HepG2 (cell line): ENCODE results near the gene PRKN. TPM values are rescaled to one million over a fixed set of nuclear protein-coding genes. Genes with fewer than 3 reads are reported as not detected.

Source experiments
- ATAC-seq: fragments of 200-7000 bp; cut with Tn5 transposase; 3 replicates; pipeline ENCODE4 v1.9.1; 2020; ENCODE audit warnings: mild to moderate bottlenecking, moderate library complexity
- BruUV-seq: library from RNA; stranded (reverse); fragments of 400-500 nt; replicated peaks from 2 replicates; lab custom pipeline; 2021; lab: Mats Ljungman, UMichigan
- CTCF ChIA-PET: fragments of 300-600 bp; formaldehyde crosslinking; extraction: SDS; loops from one replicate; lab custom pipeline; 2021; ENCODE audit warnings: low total read pairs, inconsistent platforms, low intra/inter-chr PET ratio; lab: Yijun Ruan, JAX
- POLR2A ChIA-PET: fragments of 350-600 bp; sonication (Branson Sonifier 250); formaldehyde crosslinking; loops from one replicate; lab custom pipeline; 2020; ENCODE audit warnings: antibody characterized with exemption, inconsistent platforms; lab: Yijun Ruan, JAX
- DNase-seq: peaks from one replicate; pipeline ENCODE4 v3.0.0-alpha.2; 2015; ENCODE audit warnings: low spot score
- FAIRE-seq: peaks from 3 replicates; lab custom pipeline; 2011; peaks lifted over from hg19 to GRCh38; lab: Jason Lieb, UNC
- H2AFZ ChIP-seq: one replicate; pipeline ENCODE4 v1.6.1; 2011; ENCODE audit warnings: low read length, inconsistent platforms
- H3K27ac ChIP-seq: fragments of 300-600 bp; 3 replicates; pipeline ENCODE4 v1.8.0; 2011; ENCODE audit warnings: mixed run types, mild to moderate bottlenecking, mixed read lengths, low read length, inconsistent platforms; ENCODE audit not compliant: insufficient read depth; ENCODE audit errors: extremely low read length
- H3K27me3 ChIP-seq, 2 experiments: fragments of 200-600 bp in 1 of 2; 2 replicates in 1 of 2; 3 replicates in 1 of 2; pipeline versions ENCODE4 v1.6.0 to v1.8.0; 2011; ENCODE audit warnings: low read length in 2 of 2, mild to moderate bottlenecking in 2 of 2, moderate library complexity in 2 of 2, inconsistent platforms in 1 of 2; ENCODE audit not compliant: insufficient read depth in 2 of 2, control insufficient read depth in 1 of 2
- H3K36me3 ChIP-seq, 2 experiments: fragments of 200-600 bp in 1 of 2; replicated peaks in 1 of 2; 2 replicates in 1 of 2; 3 replicates in 1 of 2; pipeline versions ENCODE4 v1.5.1 to v1.8.0; 2011; ENCODE audit warnings: low read length in 2 of 2, inconsistent platforms in 1 of 2; ENCODE audit not compliant: insufficient read depth in 2 of 2, control insufficient read depth in 1 of 2
- H3K4me1 ChIP-seq: 2 replicates; pipeline ENCODE4 v1.5.1; 2012; ENCODE audit warnings: low read length, inconsistent platforms; ENCODE audit not compliant: insufficient read depth
- H3K4me2 ChIP-seq: 2 replicates; pipeline ENCODE4 v1.6.0; 2011; ENCODE audit warnings: low read depth, low read length, inconsistent platforms
- H3K4me3 ChIP-seq, 3 experiments: fragments of 200-600 bp in 1 of 3; sonication (generic), shearing (Covaris generic) in 1 of 3; replicated peaks in 1 of 3; 2 replicates each; pipeline ENCODE4 v1.5.1; 2011 to 2016; ENCODE audit warnings: low read length in 3 of 3, inconsistent platforms in 2 of 3, low read depth in 2 of 3, mild to moderate bottlenecking in 2 of 3, control low read depth in 1 of 3, mixed read lengths in 1 of 3; ENCODE audit not compliant: insufficient read depth in 1 of 3
- H3K79me2 ChIP-seq: one replicate; pipeline ENCODE4 v1.6.1; 2011; ENCODE audit warnings: low read length, inconsistent platforms; ENCODE audit not compliant: insufficient read depth
- H3K9ac ChIP-seq: 2 replicates; pipeline ENCODE4 v1.6.0; 2011; ENCODE audit warnings: mild to moderate bottlenecking, low read depth, low read length, inconsistent platforms; ENCODE audit not compliant: insufficient read depth
- H3K9me3 ChIP-seq: 2 replicates; pipeline ENCODE4 v1.5.1; 2012; ENCODE audit warnings: mild to moderate bottlenecking, low read length
- H4K20me1 ChIP-seq: 2 replicates; pipeline ENCODE4 v1.6.0; 2011; ENCODE audit warnings: inconsistent platforms, mild to moderate bottlenecking, low read length, moderate library complexity; ENCODE audit not compliant: insufficient read depth
- CENPX ChIP-seq: sonication (generic); formaldehyde crosslinking; IDR thresholded peaks from 2 replicates; pipeline ENCODE4 v1.9.0; 2021; ENCODE audit warnings: mild to moderate bottlenecking, missing genetic modification reagents, moderate library complexity
- PPARG ChIP-seq: conservative IDR thresholded peaks from 2 replicates; pipeline ENCODE4 v1.6.1; 2016; ENCODE audit warnings: missing biosample characterization, missing genetic modification reagents
- SATB2 ChIP-seq: sonication (generic); formaldehyde crosslinking; IDR thresholded peaks from 2 replicates; pipeline ENCODE4 v1.5.0; 2020; ENCODE audit warnings: missing genetic modification reagents
- SRSF9 ChIP-seq: fragments of 200-400 bp; formaldehyde crosslinking; IDR thresholded peaks from 2 replicates; pipeline ENCODE4 v1.6.1; 2018; ENCODE audit warnings: borderline replicate concordance, mild to moderate bottlenecking, low read depth, low read length; ENCODE audit not compliant: insufficient read depth, poor library complexity, severe bottlenecking
- YEATS4 ChIP-seq: sonication (generic); formaldehyde crosslinking; IDR thresholded peaks from 2 replicates; pipeline ENCODE4 v1.4.0; 2020; ENCODE audit warnings: missing genetic modification reagents, borderline replicate concordance
- ZC3H13 ChIP-seq: sonication (generic); formaldehyde crosslinking; IDR thresholded peaks from 2 replicates; pipeline ENCODE4 v1.8.1; 2023; ENCODE audit warnings: mild to moderate bottlenecking, missing genetic modification reagents, moderate library complexity
- ZNF879 ChIP-seq: sonication (generic); formaldehyde crosslinking; IDR thresholded peaks from 2 replicates; pipeline ENCODE4 v1.8.1; 2023; ENCODE audit warnings: missing genetic modification reagents
- ZXDC ChIP-seq: sonication (generic); formaldehyde crosslinking; IDR thresholded peaks from 2 replicates; pipeline ENCODE4 v1.5.0; 2020; ENCODE audit warnings: mild to moderate bottlenecking, missing genetic modification reagents
- WGBS: methylation state at CpG from one replicate; pipeline ENCODE4 v1.1.6; 2017; ENCODE audit warnings: low lambda C conversion rate; 5-methylcytosine and 5-hydroxymethylcytosine counted together
- in situ Hi-C: cut with HindIII; loops from 2 replicates; pipeline ENCODE4 v1.10.0; 2017; ENCODE audit warnings: low pct_unique_long_range_greater_than_20kb; ENCODE audit not compliant: extremely low pct_ligation_motif_present
- intact Hi-C: fragments of 100-400 bp; cut with micrococcal nuclease; formaldehyde crosslinking; loops from one replicate; pipeline ENCODE4 v1.10.0; 2022; ENCODE audit not compliant: unreplicated experiment
- polyA plus RNA-seq, 8 experiments: library from polyadenylated mRNA; depleted of rRNA in 3 of 8; stranded (reverse) in 7 of 8; unstranded in 1 of 8; fragments of >200 nt; fragmentation: Illumina TruSeq in 4 of 8; extraction: Trizol in 4 of 8; gene quantifications; 2 replicates each; pipeline versions ENCODE4 v1.2.1 to v1.2.3, GENCODE V29; 2011 to 2016; ENCODE audit warnings: low read depth in 4 of 8, missing spikeins in 1 of 8, mixed read lengths in 1 of 8; ENCODE audit not compliant: insufficient read depth in 1 of 8
- total RNA-seq, 5 experiments: library from RNA; depleted of rRNA; stranded (reverse); fragments of >200 nt; fragmentation: Illumina TruSeq; extraction: Trizol; gene quantifications; 2 replicates each; pipeline ENCODE4 v1.2.3, GENCODE V29; 2016; ENCODE audit warnings: low read depth in 1 of 5
- TF ChIP-seq, protein P1 (sequence below): sonication (generic); formaldehyde crosslinking; IDR thresholded peaks from 2 replicates; pipeline ENCODE4 v1.5.1; 2020; ENCODE audit warnings: mild to moderate bottlenecking, missing genetic modification reagents, moderate library complexity
- TF ChIP-seq, protein P2 (sequence below): sonication (generic); formaldehyde crosslinking; IDR thresholded peaks from 2 replicates; pipeline ENCODE4 v1.4.0; 2020; ENCODE audit warnings: missing genetic modification reagents, mild to moderate bottlenecking, borderline replicate concordance
- TF ChIP-seq, protein P3 (sequence below): sonication (generic); formaldehyde crosslinking; IDR thresholded peaks from 2 replicates; pipeline ENCODE4 v1.4.0; 2020; ENCODE audit warnings: missing genetic modification reagents

The PRKN gene
- total and polyA plus RNA-seq, 2 of the 13 experiments (the other 11 are each of a cell fraction or from before 2014, with no cell fraction given): 0.31 to 0.44 TPM

- TF ChIP-seq, protein P1, sequence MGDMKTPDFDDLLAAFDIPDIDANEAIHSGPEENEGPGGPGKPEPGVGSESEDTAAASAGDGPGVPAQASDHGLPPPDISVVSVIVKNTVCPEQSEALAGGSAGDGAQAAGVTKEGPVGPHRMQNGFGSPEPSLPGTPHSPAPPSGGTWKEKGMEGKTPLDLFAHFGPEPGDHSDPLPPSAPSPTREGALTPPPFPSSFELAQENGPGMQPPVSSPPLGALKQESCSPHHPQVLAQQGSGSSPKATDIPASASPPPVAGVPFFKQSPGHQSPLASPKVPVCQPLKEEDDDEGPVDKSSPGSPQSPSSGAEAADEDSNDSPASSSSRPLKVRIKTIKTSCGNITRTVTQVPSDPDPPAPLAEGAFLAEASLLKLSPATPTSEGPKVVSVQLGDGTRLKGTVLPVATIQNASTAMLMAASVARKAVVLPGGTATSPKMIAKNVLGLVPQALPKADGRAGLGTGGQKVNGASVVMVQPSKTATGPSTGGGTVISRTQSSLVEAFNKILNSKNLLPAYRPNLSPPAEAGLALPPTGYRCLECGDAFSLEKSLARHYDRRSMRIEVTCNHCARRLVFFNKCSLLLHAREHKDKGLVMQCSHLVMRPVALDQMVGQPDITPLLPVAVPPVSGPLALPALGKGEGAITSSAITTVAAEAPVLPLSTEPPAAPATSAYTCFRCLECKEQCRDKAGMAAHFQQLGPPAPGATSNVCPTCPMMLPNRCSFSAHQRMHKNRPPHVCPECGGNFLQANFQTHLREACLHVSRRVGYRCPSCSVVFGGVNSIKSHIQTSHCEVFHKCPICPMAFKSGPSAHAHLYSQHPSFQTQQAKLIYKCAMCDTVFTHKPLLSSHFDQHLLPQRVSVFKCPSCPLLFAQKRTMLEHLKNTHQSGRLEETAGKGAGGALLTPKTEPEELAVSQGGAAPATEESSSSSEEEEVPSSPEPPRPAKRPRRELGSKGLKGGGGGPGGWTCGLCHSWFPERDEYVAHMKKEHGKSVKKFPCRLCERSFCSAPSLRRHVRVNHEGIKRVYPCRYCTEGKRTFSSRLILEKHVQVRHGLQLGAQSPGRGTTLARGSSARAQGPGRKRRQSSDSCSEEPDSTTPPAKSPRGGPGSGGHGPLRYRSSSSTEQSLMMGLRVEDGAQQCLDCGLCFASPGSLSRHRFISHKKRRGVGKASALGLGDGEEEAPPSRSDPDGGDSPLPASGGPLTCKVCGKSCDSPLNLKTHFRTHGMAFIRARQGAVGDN: no peak
- no peak for TF ChIP-seq ZNF879 (CRISPR knock-in tag)
- no peak for TF ChIP-seq YEATS4 (CRISPR knock-in tag)
These were observed 355.5 kb downstream of the PRKN start (continued) for GRCh38 chr6:162372106-162372505.

DNA sequence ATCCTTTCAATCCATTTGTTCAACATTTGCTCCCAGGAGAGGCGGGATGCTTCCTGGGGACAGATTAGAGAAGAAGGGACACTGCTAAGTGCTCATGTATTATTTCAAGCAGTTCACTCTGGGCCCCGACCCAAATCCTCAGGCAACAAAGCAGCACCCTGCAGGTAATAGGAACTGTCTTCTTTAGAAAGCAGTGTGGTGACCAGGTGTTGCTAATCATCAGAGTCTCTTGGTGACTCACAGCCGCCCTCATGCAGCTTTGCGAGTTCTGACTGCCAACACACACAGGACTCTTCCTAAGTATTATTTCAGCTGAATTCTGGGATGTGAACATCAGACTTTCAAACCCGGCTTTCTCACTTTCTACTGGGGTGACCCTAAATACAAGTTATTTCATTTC lies 356.4 kb downstream of the PRKN start:
- Histone ChIP-seq H3K4me3 (no peak overlapping the region), H3K4me1 (peaks cover 16% of the 10 kb centered on the region), H3K9ac (no peak overlapping the region), H2AFZ (no peak overlapping the region), H3K36me3 (no peaks in the 10 kb centered on the region), H3K27me3 (no peaks in the 10 kb centered on the region), H4K20me1 (no peaks in the 10 kb centered on the region), H3K79me2 (no peaks in the 10 kb centered on the region), H3K9me3 (peaks cover 17% of the 10 kb centered on the region; the same call in 1 of the 2 replicates), H3K4me2 (no peak overlapping the region), H3K27ac (no peak overlapping the region)
- ChIA-PET CTCF (no interaction called here), POLR2A (no interaction called here)
- FAIRE-seq: no peak
- intact Hi-C loops: no loop called here
- no TSS peak for BruUV-seq
- in situ Hi-C loops: no loop called here
- no peak for ATAC-seq
- TF ChIP-seq, protein P2, sequence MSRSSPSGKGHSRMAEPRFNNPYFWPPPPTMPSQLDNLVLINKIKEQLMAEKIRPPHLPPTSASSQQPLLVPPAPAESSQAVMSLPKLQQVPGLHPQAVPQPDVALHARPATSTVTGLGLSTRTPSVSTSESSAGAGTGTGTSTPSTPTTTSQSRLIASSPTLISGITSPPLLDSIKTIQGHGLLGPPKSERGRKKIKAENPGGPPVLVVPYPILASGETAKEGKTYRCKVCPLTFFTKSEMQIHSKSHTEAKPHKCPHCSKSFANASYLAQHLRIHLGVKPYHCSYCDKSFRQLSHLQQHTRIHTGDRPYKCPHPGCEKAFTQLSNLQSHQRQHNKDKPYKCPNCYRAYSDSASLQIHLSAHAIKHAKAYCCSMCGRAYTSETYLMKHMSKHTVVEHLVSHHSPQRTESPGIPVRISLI: no peak
- TF ChIP-seq SATB2 (CRISPR knock-in tag) (no peak), ZXDC (no peak), PPARG (CRISPR knock-in tag) (no peak), SRSF9 (no peak), CENPX (CRISPR knock-in tag) (no peak), ZC3H13 (CRISPR knock-in tag) (no peak)
- TF ChIP-seq, protein P3, sequence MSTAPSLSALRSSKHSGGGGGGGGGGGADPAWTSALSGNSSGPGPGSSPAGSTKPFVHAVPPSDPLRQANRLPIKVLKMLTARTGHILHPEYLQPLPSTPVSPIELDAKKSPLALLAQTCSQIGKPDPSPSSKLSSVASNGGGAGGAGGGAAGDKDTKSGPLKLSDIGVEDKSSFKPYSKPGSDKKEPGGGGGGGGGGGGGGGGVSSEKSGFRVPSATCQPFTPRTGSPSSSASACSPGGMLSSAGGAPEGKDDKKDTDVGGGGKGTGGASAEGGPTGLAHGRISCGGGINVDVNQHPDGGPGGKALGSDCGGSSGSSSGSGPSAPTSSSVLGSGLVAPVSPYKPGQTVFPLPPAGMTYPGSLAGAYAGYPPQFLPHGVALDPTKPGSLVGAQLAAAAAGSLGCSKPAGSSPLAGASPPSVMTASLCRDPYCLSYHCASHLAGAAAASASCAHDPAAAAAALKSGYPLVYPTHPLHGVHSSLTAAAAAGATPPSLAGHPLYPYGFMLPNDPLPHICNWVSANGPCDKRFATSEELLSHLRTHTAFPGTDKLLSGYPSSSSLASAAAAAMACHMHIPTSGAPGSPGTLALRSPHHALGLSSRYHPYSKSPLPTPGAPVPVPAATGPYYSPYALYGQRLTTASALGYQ (CRISPR knock-in tag): no peak
- DNase-seq: no peak
- whole genome bisulfite sequencing: 77% methylated on average over 5 of the region's 5 CpGs
